Body of pancreas (tissue), 4 donors: ENCODE data around the gene TIAM1. TPM values are rescaled to one million over a fixed set of nuclear protein-coding genes. Genes with fewer than 3 reads are reported as not detected.

Source experiments
- ATAC-seq: fragments of 150-250 bp; one replicate; pipeline ENCODE4 v1.9.1; 2016
- DNase-seq, 4 donors: peaks; one replicate each; pipeline ENCODE4 v3.0.0-alpha.2; 2019
- H3K27ac ChIP-seq, 4 donors: fragments of 200-600 bp; sonication (generic); 1 replicate in 3 of 4; 2 replicates in 1 of 4; pipeline versions ENCODE4 v1.5.1 to v1.6.1; 2016 to 2019; ENCODE audit warnings: mild to moderate bottlenecking in 1 of 4, mixed read lengths in 1 of 4, moderate library complexity in 1 of 4
- H3K27me3 ChIP-seq, 2 donors: fragments of 200-600 bp; sonication (generic); one replicate each; pipeline ENCODE4 v1.6.0; 2016; ENCODE audit warnings: mild to moderate bottlenecking in 1 of 2
- H3K36me3 ChIP-seq, 2 donors: fragments of 200-600 bp; sonication (generic); replicated peaks in 1 of 2; 2 replicates each; pipeline ENCODE4 v1.5.1; 2016; ENCODE audit warnings: low read depth in 2 of 2; ENCODE audit not compliant: insufficient read depth in 1 of 2
- H3K4me1 ChIP-seq: fragments of 200-600 bp; sonication (generic); one replicate; pipeline ENCODE4 v1.6.0; 2016
- H3K4me3 ChIP-seq, 2 donors: fragments of 200-600 bp; sonication (generic); 1 replicate in 1 of 2; 2 replicates in 1 of 2; pipeline ENCODE4 v1.5.1; 2016 to 2019
- H3K9me3 ChIP-seq, 3 donors: fragments of 200-600 bp; sonication (generic); 1 replicate in 2 of 3; 2 replicates in 1 of 3; pipeline ENCODE4 v1.5.1; 2016
- POLR2A ChIP-seq, 3 donors: fragments of 450-650 bp; IDR thresholded peaks; one replicate each; pipeline ENCODE4 v1.6.1; 2016; ENCODE audit warnings: antibody characterized with exemption in 3 of 3, mild to moderate bottlenecking in 2 of 3
- WGBS, 2 donors: methylation state at CpG; one replicate each; pipeline ENCODE4 v1.1.5; 2017; 5-methylcytosine and 5-hydroxymethylcytosine counted together
- intact Hi-C: fragments of 100-400 bp; cut with DNase I; formaldehyde crosslinking; loops from one replicate; pipeline ENCODE4 v1.15.1; 2023
- total RNA-seq, 2 donors: library from RNA; depleted of rRNA; stranded (reverse); fragments of >200 nt; gene quantifications; one replicate each; pipeline ENCODE4 v1.1.0, GENCODE V29; 2016
- TF ChIP-seq, protein P1 (sequence below), 7 experiments: fragments of 450-650 bp in 4 of 7; fragments of 200-600 bp in 3 of 7; sonication (generic) in 3 of 7; IDR thresholded peaks; one replicate each; pipeline ENCODE4 v1.5.1; 2016 to 2019; ENCODE audit warnings: antibody characterized with exemption in 7 of 7

Gene TIAM1
- total RNA-seq, 2 donors from 2014 or later: 3.6 to 8.8 TPM

GRCh38 chr21:31382060-31382459 lies 38.0 kb upstream of the TIAM1 start:
- WGBS, 2 donors: 59 to 79% methylated on average over 5 of the region's 5 CpGs
- DNase-seq (no peak), ATAC-seq (no peak)
- Histone ChIP-seq H3K36me3 (no peaks in the 10 kb centered on the region), H3K27me3 (no peaks in the 10 kb centered on the region), H3K9me3 (no peaks in the 10 kb centered on the region), H3K27ac (no peak overlapping the region), H3K4me3 (no peak overlapping the region), H3K4me1 (no peaks in the 10 kb centered on the region)
- intact Hi-C loops: no loop called here
- TF ChIP-seq, protein P1, sequence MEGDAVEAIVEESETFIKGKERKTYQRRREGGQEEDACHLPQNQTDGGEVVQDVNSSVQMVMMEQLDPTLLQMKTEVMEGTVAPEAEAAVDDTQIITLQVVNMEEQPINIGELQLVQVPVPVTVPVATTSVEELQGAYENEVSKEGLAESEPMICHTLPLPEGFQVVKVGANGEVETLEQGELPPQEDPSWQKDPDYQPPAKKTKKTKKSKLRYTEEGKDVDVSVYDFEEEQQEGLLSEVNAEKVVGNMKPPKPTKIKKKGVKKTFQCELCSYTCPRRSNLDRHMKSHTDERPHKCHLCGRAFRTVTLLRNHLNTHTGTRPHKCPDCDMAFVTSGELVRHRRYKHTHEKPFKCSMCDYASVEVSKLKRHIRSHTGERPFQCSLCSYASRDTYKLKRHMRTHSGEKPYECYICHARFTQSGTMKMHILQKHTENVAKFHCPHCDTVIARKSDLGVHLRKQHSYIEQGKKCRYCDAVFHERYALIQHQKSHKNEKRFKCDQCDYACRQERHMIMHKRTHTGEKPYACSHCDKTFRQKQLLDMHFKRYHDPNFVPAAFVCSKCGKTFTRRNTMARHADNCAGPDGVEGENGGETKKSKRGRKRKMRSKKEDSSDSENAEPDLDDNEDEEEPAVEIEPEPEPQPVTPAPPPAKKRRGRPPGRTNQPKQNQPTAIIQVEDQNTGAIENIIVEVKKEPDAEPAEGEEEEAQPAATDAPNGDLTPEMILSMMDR (IDR thresholded peaks at IDR 0.05): no peak
- TF ChIP-seq POLR2A (IDR thresholded peaks at IDR 0.05): no peak

- Histone ChIP-seq H3K36me3 (no peaks in the 10 kb centered on the region), H3K4me3 (no peak overlapping the region), H3K27me3 (no peaks in the 10 kb centered on the region), H3K9me3 (no peaks in the 10 kb centered on the region), H3K4me1 (no peaks in the 10 kb centered on the region), H3K27ac (no peak overlapping the region)
- DNase-seq (no peak), ATAC-seq (no peak)
- intact Hi-C loops: no loop called here
- 60 to 68% methylated on average over 7 to 8 of the region's 8 CpGs for WGBS, 2 donors
- TF ChIP-seq, protein P1 (IDR thresholded peaks at IDR 0.05): no peak
- TF ChIP-seq POLR2A (IDR thresholded peaks at IDR 0.05): no peak
Measured at GRCh38 chr21:31376301-31376700, 32.2 kb upstream of the TIAM1 start.

- no peak for ATAC-seq
- no peak for TF ChIP-seq POLR2A (IDR thresholded peaks at IDR 0.05)
- TF ChIP-seq, protein P1 (IDR thresholded peaks at IDR 0.05): no peak
Measured at GRCh38 chr21:31374395-31374794, 30.3 kb upstream of the TIAM1 start.

DNA sequence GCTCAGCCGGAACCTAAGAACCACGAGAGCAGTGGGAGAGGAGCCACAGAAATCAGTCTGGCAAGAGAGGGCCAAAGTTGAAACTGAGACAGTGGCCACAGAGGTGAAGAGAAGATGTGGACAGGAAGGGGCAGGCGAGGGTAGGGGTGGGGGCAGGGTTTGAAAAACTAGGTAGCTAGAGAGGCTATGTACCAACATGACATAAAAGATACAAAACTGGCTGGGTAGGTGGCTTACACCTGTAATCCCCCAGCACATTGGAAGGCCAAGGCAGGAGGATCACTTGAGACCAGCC lies 28.4 kb upstream of the TIAM1 start:
- no peaks in the 10 kb centered on the region for H3K4me1 ChIP-seq
- no peak for TF ChIP-seq POLR2A (IDR thresholded peaks at IDR 0.05)
- TF ChIP-seq, protein P1 (IDR thresholded peaks at IDR 0.05): no peak
- no peak overlapping the region for H3K27ac ChIP-seq
- DNase-seq: no peak
- ATAC-seq: no peak
- no peaks in the 10 kb centered on the region for H3K9me3 ChIP-seq
- no peaks in the 10 kb centered on the region for H3K36me3 ChIP-seq
- no peak overlapping the region for H3K4me3 ChIP-seq
- WGBS, 2 donors: 74 to 80% methylated on average over 3 of the region's 3 CpGs
- intact Hi-C loops: no loop called here
- H3K27me3 ChIP-seq: no peaks in the 10 kb centered on the region

More at GRCh38 chr21:31374395-31374794, 30.3 kb upstream of the TIAM1 start:
- 51 to 52% methylated on average over 4 of the region's 4 CpGs for WGBS, 2 donors
- Histone ChIP-seq H3K27ac (no peak overlapping the region), H3K4me3 (no peak overlapping the region), H3K4me1 (no peaks in the 10 kb centered on the region), H3K27me3 (no peaks in the 10 kb centered on the region), H3K9me3 (no peaks in the 10 kb centered on the region), H3K36me3 (no peaks in the 10 kb centered on the region)
- intact Hi-C loops: no loop called here
- DNase-seq: no peak

DNA sequence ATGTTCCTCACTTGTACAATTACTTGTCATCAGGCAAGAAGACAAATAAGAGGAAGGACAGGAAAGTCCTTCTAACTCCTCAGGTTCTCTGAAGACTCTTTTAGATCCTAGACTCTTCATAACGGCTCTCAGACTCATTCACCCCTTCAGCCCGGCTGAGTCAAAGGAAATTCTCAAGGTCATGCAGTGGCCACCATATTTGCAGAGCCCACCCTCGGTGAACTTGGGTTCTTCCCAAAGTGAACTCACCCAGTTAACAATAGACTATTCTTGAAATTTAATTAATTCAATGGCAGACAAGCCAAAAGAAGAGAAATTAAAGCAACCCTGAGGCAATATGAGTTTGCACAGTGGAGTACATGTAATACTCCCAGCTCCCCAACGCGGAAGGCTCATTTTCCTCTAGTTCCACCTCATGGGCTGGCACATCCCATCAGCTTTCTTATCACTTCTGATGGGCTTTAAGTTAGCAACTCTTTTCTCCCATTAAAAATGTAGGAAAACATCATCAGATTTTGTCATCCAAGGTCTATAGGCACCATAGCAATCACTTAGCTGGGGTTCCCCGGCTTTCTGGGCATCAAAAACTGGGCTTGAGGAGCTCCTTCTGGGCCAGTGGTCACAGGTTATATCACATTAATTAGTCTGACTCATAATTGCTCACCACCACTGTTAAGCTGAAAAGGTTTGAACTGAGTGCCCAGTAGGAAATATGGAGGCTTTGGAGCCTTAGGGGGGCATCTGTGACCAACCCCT lies 27.8 kb upstream of the TIAM1 start:
- no peak for TF ChIP-seq POLR2A (IDR thresholded peaks at IDR 0.05)
- TF ChIP-seq, protein P1 (IDR thresholded peaks at IDR 0.05): no peak
- 75 to 76% methylated on average over 6 of the region's 6 CpGs for WGBS, 2 donors
- Histone ChIP-seq H3K4me1 (no peaks in the 10 kb centered on the region), H3K36me3 (no peaks in the 10 kb centered on the region), H3K9me3 (no peaks in the 10 kb centered on the region), H3K27me3 (no peaks in the 10 kb centered on the region), H3K4me3 (no peak overlapping the region), H3K27ac (no peak overlapping the region)
- DNase-seq (no peak), ATAC-seq (no peak)
- intact Hi-C loops: no loop called here
